ENCODE measurements around the gene FIZ1.
A peak's percentile ranks its signal among the peaks of the same experiment; 100 is the strongest.

The FIZ1 gene

GRCh38 chr19:55635334-55635717 lies 36.0 kb upstream of the FIZ1 start:
- no peak for DNase-seq (ENCODE audit: low read depth)

- DNase-seq (ENCODE audit: low read depth), result no peak
These were observed 34.5 kb upstream of the FIZ1 start for GRCh38 chr19:55633861-55634260.

- peak; percentile 95 for DNase-seq (ENCODE audit: low read depth)
These were observed 33.1 kb upstream of the FIZ1 start for GRCh38 chr19:55632463-55632834.

GRCh38 chr19:55626350-55626749 lies 27.0 kb upstream of the FIZ1 start:
- no peak for DNase-seq (ENCODE audit: low read depth)

GRCh38 chr19:55625004-55625326 lies 25.6 kb upstream of the FIZ1 start:
- no peak for DNase-seq (ENCODE audit: low read depth)

GRCh38 chr19:55624109-55625003 lies 25.0 kb upstream of the FIZ1 start, which contains the start of gene ZNF784:
Gene ZNF784 (minus strand): TSS chr19:55624566. CDS start chr19:55624561, 5 bp downstream.
- peak; percentile 85 for DNase-seq (ENCODE audit: low read depth)

GRCh38 chr19:55623561-55623960 lies 24.2 kb upstream of the FIZ1 start:
- DNase-seq (ENCODE audit: low read depth), result no peak

- no peak for DNase-seq (ENCODE audit: low read depth)
These were observed 23.8 kb upstream of the FIZ1 start for GRCh38 chr19:55623130-55623529.

GRCh38 chr19:55622242-55622969 lies 23.1 kb upstream of the FIZ1 start:
- DNase-seq (ENCODE audit: low read depth), result no peak

GRCh38 chr19:55621673-55622231 lies 22.4 kb upstream of the FIZ1 start:
- DNase-seq (ENCODE audit: low read depth), result no peak

- no peak for DNase-seq (ENCODE audit: low read depth)
These were observed 21.9 kb upstream of the FIZ1 start for GRCh38 chr19:55621205-55621672.

GRCh38 chr19:55620410-55621204 lies 21.3 kb upstream of the FIZ1 start:
- peak; percentile 41 for DNase-seq (ENCODE audit: low read depth)

GRCh38 chr19:55619286-55619685 lies 20.0 kb upstream of the FIZ1 start:
- peak; percentile 65 for DNase-seq (ENCODE audit: low read depth)

GRCh38 chr19:55618426-55618825 lies 19.1 kb upstream of the FIZ1 start:
- no peak for DNase-seq (ENCODE audit: low read depth)

- DNase-seq (ENCODE audit: low read depth), result no peak
These were observed 18.1 kb upstream of the FIZ1 start for GRCh38 chr19:55617426-55617825.

GRCh38 chr19:55616395-55616875 lies 17.1 kb upstream of the FIZ1 start:
- no peak for DNase-seq (ENCODE audit: low read depth)

- no peak for DNase-seq (ENCODE audit: low read depth)
These were observed 16.5 kb upstream of the FIZ1 start for GRCh38 chr19:55615543-55616394.

GRCh38 chr19:55614711-55615542 lies 15.6 kb upstream of the FIZ1 start:
- DNase-seq (ENCODE audit: low read depth), result no peak

- DNase-seq (ENCODE audit: low read depth), result no peak
These were observed 14.8 kb upstream of the FIZ1 start for GRCh38 chr19:55613930-55614710.
